H9 (cell line): Measurements from ENCODE around the gene TEX12. TPM values are rescaled to one million over a fixed set of nuclear protein-coding genes. Genes with fewer than 3 reads are reported as not detected.

Experiments
- DNase-seq: peaks from one replicate; pipeline ENCODE4 v3.0.0-alpha.2; 2017
- H2AFZ ChIP-seq: one replicate; pipeline ENCODE4 v1.6.1; 2013; ENCODE audit warnings: mild to moderate bottlenecking, low read length, control low read depth, moderate library complexity
- H2AK5ac ChIP-seq: 2 replicates; pipeline ENCODE4 v1.6.1; 2013; ENCODE audit warnings: low read length, control low read depth, mixed read lengths; ENCODE audit not compliant: insufficient read length
- H2BK120ac ChIP-seq: one replicate; pipeline ENCODE4 v1.6.1; 2013; ENCODE audit warnings: low read depth, mild to moderate bottlenecking, low read length, control low read depth, inconsistent platforms; ENCODE audit not compliant: poor library complexity, severe bottlenecking
- H2BK12ac ChIP-seq: 2 replicates; pipeline ENCODE4 v1.6.1; 2013; ENCODE audit warnings: low read length, control low read depth, mixed read lengths, low read depth; ENCODE audit not compliant: insufficient read length
- H2BK15ac ChIP-seq: 2 replicates; pipeline ENCODE4 v1.6.1; 2013; ENCODE audit warnings: low read depth, low read length, control low read depth
- H2BK20ac ChIP-seq: one replicate; pipeline ENCODE4 v1.6.1; 2013; ENCODE audit warnings: low read depth, mild to moderate bottlenecking, low read length, control low read depth, inconsistent platforms; ENCODE audit not compliant: poor library complexity, severe bottlenecking
- H2BK5ac ChIP-seq: 2 replicates; pipeline ENCODE4 v1.6.1; 2013; ENCODE audit warnings: low read length, control low read depth, mixed read lengths; ENCODE audit not compliant: insufficient read length
- H3K14ac ChIP-seq: 2 replicates; pipeline ENCODE4 v1.6.1; 2013; ENCODE audit warnings: low read length, control low read depth; ENCODE audit not compliant: insufficient read depth
- H3K18ac ChIP-seq: 2 replicates; pipeline ENCODE4 v1.6.1; 2013; ENCODE audit warnings: low read depth, mild to moderate bottlenecking, mixed read lengths, low read length, control low read depth; ENCODE audit not compliant: insufficient read length
- H3K23ac ChIP-seq: 2 replicates; pipeline ENCODE4 v1.6.1; 2013; ENCODE audit warnings: low read length, control low read depth, mixed read lengths, low read depth; ENCODE audit not compliant: insufficient read length
- H3K23me2 ChIP-seq: 2 replicates; pipeline ENCODE4 v1.6.1; 2013; ENCODE audit warnings: low read depth, mild to moderate bottlenecking, mixed read lengths, low read length, control low read depth; ENCODE audit not compliant: insufficient read length, poor library complexity, severe bottlenecking
- H3K27ac ChIP-seq: 2 replicates; pipeline ENCODE4 v1.5.1; 2013; ENCODE audit warnings: low read length, control low read depth, mixed read lengths, low read depth; ENCODE audit not compliant: insufficient read length
- H3K27me3 ChIP-seq: 2 replicates; pipeline ENCODE4 v1.6.1; 2013; ENCODE audit warnings: low read length, control low read depth, inconsistent platforms; ENCODE audit not compliant: insufficient read depth
- H3K4ac ChIP-seq: 2 replicates; pipeline ENCODE4 v1.6.1; 2013; ENCODE audit warnings: low read depth, mild to moderate bottlenecking, control low read depth, inconsistent platforms, low read length, moderate library complexity
- H3K4me1 ChIP-seq: 2 replicates; pipeline ENCODE4 v1.6.1; 2013; ENCODE audit warnings: low read length, control low read depth, inconsistent platforms; ENCODE audit not compliant: insufficient read depth
- H3K4me2 ChIP-seq: 2 replicates; pipeline ENCODE4 v1.6.1; 2013; ENCODE audit warnings: low read length, control low read depth, mixed read lengths; ENCODE audit not compliant: insufficient read length, insufficient read depth
- H3K56ac ChIP-seq: 2 replicates; pipeline ENCODE4 v1.6.1; 2013; ENCODE audit warnings: low read depth, mild to moderate bottlenecking, mixed read lengths, low read length, control low read depth; ENCODE audit not compliant: insufficient read length
- H3K79me1 ChIP-seq: 2 replicates; pipeline ENCODE4 v1.6.1; 2013; ENCODE audit warnings: low read depth, mild to moderate bottlenecking, moderate library complexity, low read length, control low read depth, inconsistent platforms; ENCODE audit not compliant: insufficient read depth, poor library complexity, severe bottlenecking
- H3K79me2 ChIP-seq: 2 replicates; pipeline ENCODE4 v1.6.1; 2013; ENCODE audit warnings: low read length, control low read depth, inconsistent platforms; ENCODE audit not compliant: insufficient read depth
- H3K9ac ChIP-seq: 2 replicates; pipeline ENCODE4 v1.6.1; 2013; ENCODE audit warnings: low read length, control low read depth, mixed read lengths; ENCODE audit not compliant: insufficient read length; ENCODE audit errors: extremely low read depth
- H3K9me3 ChIP-seq: one replicate; pipeline ENCODE4 v1.6.1; 2013; ENCODE audit warnings: low read depth, low read length, inconsistent platforms; ENCODE audit not compliant: control insufficient read depth
- H3T11ph ChIP-seq: one replicate; pipeline ENCODE4 v1.6.1; 2013; ENCODE audit warnings: mild to moderate bottlenecking, low read length, control low read depth, inconsistent platforms
- H4K20me1 ChIP-seq: one replicate; pipeline ENCODE4 v1.6.1; 2013; ENCODE audit not compliant: control insufficient read depth, insufficient read length, insufficient read depth
- H4K5ac ChIP-seq: 2 replicates; pipeline ENCODE4 v1.6.1; 2013; ENCODE audit warnings: low read depth, mild to moderate bottlenecking, mixed read lengths, low read length, control low read depth; ENCODE audit not compliant: insufficient read length
- H4K8ac ChIP-seq: replicated peaks from 2 replicates; pipeline ENCODE4 v1.6.1; 2013; ENCODE audit warnings: low read length, control low read depth, mixed read lengths, low read depth; ENCODE audit not compliant: insufficient read length
- H4K91ac ChIP-seq: 2 replicates; pipeline ENCODE4 v1.6.1; 2013; ENCODE audit warnings: low read depth, mild to moderate bottlenecking, moderate library complexity, mixed read lengths, low read length, control low read depth; ENCODE audit not compliant: insufficient read length
- H3K27ac Mint-ChIP-seq, 3 experiments: 2 replicates in 2 of 3; 3 replicates in 1 of 3; pipeline ENCODE4 v1.8.0; 2020 to 2021; ENCODE audit warnings: mixed read lengths in 3 of 3, mild to moderate bottlenecking in 1 of 3, moderate library complexity in 1 of 3
- H3K27me3 Mint-ChIP-seq: 2 replicates; pipeline ENCODE4 v1.8.0; 2021; ENCODE audit warnings: low read depth, mild to moderate bottlenecking, moderate library complexity, mixed read lengths
- H3K36me3 Mint-ChIP-seq, 3 experiments: 2 replicates in 2 of 3; 3 replicates in 1 of 3; pipeline ENCODE4 v1.8.0; 2020 to 2021; ENCODE audit warnings: low read depth in 3 of 3, mixed read lengths in 3 of 3; ENCODE audit not compliant: insufficient read depth in 1 of 3
- H3K4me1 Mint-ChIP-seq, 2 experiments: 2 replicates each; pipeline ENCODE4 v1.8.0; 2020; ENCODE audit warnings: mixed read lengths in 2 of 2
- H3K4me3 Mint-ChIP-seq, 2 experiments: 2 replicates in 1 of 2; 3 replicates in 1 of 2; pipeline ENCODE4 v1.8.0; 2020 to 2021; ENCODE audit warnings: mild to moderate bottlenecking in 2 of 2, mixed read lengths in 2 of 2, moderate library complexity in 1 of 2
- H3K9me3 Mint-ChIP-seq, 2 experiments: 2 replicates in 1 of 2; 3 replicates in 1 of 2; pipeline ENCODE4 v1.8.0; 2020; ENCODE audit warnings: mild to moderate bottlenecking in 2 of 2, mixed read lengths in 2 of 2, moderate library complexity in 1 of 2
- WGBS: extraction: QIAGEN DNeasy Blood & Tissue Kit; methylation state at CpG from one replicate; pipeline ENCODE4 v1.1.7; 2013; ENCODE audit warnings: missing lambda C conversion rate, low lambda C conversion rate, mixed read lengths; ENCODE audit not compliant: insufficient read length; ENCODE audit errors: extremely low coverage; 5-methylcytosine and 5-hydroxymethylcytosine counted together
- total RNA-seq: library from RNA; stranded (reverse); gene quantifications from 2 replicates; pipeline ENCODE4 v1.2.1, GENCODE V29; 2021
- TF ChIP-seq, protein P1 (sequence below): fragments of 200-600 bp; sonication (generic); conservative IDR thresholded peaks from 3 replicates; pipeline ENCODE4 v1.8.0; 2021; ENCODE audit warnings: antibody characterized with exemption, mild to moderate bottlenecking

TEX12 gene
- total RNA-seq, 1 experiment from 2014 or later: 0.31 TPM

DNA sequence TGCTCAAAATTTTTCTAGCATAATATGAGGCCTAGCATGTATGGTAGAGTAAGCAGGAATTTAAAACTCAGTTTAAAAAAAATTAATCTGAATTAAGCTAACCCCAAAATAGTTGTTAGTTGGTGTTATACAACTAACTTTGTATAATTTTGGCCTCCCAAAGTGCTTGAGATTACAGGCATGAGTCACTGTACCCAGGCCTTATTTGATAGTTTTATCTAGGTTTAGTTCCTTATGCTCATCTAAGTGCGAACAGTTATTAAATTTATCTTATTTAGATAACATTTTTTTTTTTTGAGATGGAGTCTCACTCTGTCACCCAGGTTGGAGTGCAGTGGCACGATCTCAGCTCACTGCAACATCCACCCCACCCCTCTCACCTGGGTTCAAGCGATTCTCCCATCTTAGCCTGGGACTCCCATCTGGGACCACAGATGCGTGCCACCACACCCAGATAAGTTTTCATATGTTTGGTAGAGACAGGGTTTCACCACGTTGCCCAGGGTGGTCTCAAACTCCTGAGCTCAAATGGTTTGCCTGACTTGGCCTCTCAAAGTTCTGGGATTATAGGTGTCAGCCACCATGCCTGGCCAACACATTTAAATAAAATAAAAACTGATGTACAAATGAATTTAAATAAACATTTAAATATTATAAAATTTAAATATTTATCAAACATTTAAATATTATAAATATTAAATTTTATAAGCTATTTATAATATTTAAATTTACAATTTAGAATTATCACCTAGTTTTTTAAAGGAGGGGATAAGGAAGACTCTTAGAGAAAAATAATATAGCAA, 10.8 kb upstream of the TEX12 start:
- Histone ChIP-seq H3K4ac (no peak overlapping the region), H2AFZ (no peak overlapping the region), H3K27ac (no peak overlapping the region), H2BK20ac (no peak overlapping the region), H3K4me1 (no peaks in the 10 kb centered on the region), H3K23me2 (no peaks in the 10 kb centered on the region), H3K9ac (no peak overlapping the region), H2AK5ac (no peak overlapping the region), H2BK5ac (no peak overlapping the region), H3K27me3 (no peaks in the 10 kb centered on the region), H4K20me1 (no peaks in the 10 kb centered on the region), H3K14ac (no peak overlapping the region), H3K79me2 (no peaks in the 10 kb centered on the region), H2BK12ac (no peak overlapping the region), H3K4me2 (no peak overlapping the region), H3K23ac (no peak overlapping the region), H3K18ac (no peak overlapping the region), H3K79me1 (no peaks in the 10 kb centered on the region), H4K5ac (no peak overlapping the region), H2BK15ac (no peak overlapping the region), H4K8ac (no peak overlapping the region), H3K9me3 (no peaks in the 10 kb centered on the region), H3T11ph (no peak overlapping the region), H2BK120ac (no peak overlapping the region), H4K91ac (no peak overlapping the region), H3K56ac (no peak overlapping the region)
- Mint-ChIP-seq H3K36me3 (no peaks in the 10 kb centered on the region), H3K4me1 (no peaks in the 10 kb centered on the region), H3K27me3 (no peaks in the 10 kb centered on the region), H3K9me3 (no peaks in the 10 kb centered on the region), H3K4me3 (no peak overlapping the region), H3K27ac (no peak overlapping the region)
- whole genome bisulfite sequencing: no CpG with 5 or more reads among the region's 5 CpGs
- TF ChIP-seq, protein P1, sequence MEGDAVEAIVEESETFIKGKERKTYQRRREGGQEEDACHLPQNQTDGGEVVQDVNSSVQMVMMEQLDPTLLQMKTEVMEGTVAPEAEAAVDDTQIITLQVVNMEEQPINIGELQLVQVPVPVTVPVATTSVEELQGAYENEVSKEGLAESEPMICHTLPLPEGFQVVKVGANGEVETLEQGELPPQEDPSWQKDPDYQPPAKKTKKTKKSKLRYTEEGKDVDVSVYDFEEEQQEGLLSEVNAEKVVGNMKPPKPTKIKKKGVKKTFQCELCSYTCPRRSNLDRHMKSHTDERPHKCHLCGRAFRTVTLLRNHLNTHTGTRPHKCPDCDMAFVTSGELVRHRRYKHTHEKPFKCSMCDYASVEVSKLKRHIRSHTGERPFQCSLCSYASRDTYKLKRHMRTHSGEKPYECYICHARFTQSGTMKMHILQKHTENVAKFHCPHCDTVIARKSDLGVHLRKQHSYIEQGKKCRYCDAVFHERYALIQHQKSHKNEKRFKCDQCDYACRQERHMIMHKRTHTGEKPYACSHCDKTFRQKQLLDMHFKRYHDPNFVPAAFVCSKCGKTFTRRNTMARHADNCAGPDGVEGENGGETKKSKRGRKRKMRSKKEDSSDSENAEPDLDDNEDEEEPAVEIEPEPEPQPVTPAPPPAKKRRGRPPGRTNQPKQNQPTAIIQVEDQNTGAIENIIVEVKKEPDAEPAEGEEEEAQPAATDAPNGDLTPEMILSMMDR: no peak
- no peak for DNase-seq
